ENCODE measurements around the gene GGTLC1.
"Not testable (repeated sequence)": the region's sequence is repeated elsewhere in the genome, so short reads cannot be mapped to it uniquely, and the experiment has no call there.

The GGTLC1 gene

DNA sequence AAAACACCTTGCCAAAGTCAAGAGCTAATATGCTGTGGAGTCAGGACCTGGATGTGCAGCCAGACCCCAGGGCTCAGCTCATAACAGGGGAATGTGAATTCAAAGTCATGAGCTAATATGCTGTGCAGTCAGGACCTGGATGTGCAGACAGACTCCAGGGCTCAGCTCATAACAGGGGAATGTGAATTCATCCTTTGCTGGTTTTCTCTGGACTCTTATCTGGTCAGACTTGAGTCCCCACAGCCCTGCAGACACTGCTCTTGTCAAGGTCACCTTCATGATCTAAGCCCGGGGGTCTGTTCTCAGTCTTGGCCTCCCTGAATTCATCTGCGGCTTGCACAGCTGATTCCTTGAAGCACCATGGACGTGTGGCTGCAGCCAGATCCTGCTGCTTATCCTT is 19.2 kb upstream of the GGTLC1 start:
- no peaks in the 10 kb centered on the region for H3K27me3 ChIP-seq (ENCODE audit: control insufficient read depth, insufficient read depth, low read length)
- no peak overlapping the region for H3K4me3 ChIP-seq (ENCODE audit: low read length)
- no peaks in the 10 kb centered on the region for H3K4me1 ChIP-seq (ENCODE audit: control insufficient read depth, insufficient read depth, low read length)
- H3K9ac ChIP-seq (ENCODE audit: low read depth, low read length), result no peak overlapping the region
- H3K9me3 ChIP-seq (replicated peaks; ENCODE audit: low read length), result no peaks in the 10 kb centered on the region
- H3K36me3 ChIP-seq (ENCODE audit: insufficient read depth, low read length), result no peaks in the 10 kb centered on the region
- H3K4me2 ChIP-seq (ENCODE audit: low read length), result no peak overlapping the region

DNA sequence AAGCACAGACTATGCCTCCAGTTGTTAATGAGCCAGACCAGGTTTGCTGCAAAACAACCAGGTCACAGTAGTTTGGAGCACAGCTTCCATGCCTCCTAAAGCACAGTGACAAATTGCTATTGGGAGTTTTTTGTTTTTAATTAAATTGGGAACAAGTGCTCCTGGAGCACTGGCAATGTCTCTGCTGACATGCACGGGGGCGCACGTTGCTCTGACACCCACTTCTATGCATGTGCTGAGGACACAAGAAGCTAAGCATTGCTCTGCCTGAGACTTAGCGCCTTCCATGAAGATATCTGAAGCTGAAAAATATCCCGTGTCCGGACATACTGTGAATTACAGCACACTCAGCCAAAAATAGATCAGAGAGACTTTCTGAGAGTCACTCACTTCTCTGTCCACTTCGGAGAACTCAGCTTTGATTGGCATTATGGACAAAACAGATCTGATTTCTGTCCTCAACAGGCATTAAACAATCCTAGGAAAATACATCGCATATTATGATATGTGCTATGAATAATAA is 18.6 kb upstream of the GGTLC1 start:
- no peak overlapping the region for H3K4me3 ChIP-seq (ENCODE audit: low read length)
- H3K4me1 ChIP-seq (ENCODE audit: control insufficient read depth, insufficient read depth, low read length), result no peaks in the 10 kb centered on the region
- no peak overlapping the region for H3K9ac ChIP-seq (ENCODE audit: low read depth, low read length)
- H3K4me2 ChIP-seq (ENCODE audit: low read length), result no peak overlapping the region
- H3K9me3 ChIP-seq (replicated peaks; ENCODE audit: low read length), result no peaks in the 10 kb centered on the region
- no peaks in the 10 kb centered on the region for H3K27me3 ChIP-seq (ENCODE audit: control insufficient read depth, insufficient read depth, low read length)
- H3K36me3 ChIP-seq (ENCODE audit: insufficient read depth, low read length), result no peaks in the 10 kb centered on the region

DNA sequence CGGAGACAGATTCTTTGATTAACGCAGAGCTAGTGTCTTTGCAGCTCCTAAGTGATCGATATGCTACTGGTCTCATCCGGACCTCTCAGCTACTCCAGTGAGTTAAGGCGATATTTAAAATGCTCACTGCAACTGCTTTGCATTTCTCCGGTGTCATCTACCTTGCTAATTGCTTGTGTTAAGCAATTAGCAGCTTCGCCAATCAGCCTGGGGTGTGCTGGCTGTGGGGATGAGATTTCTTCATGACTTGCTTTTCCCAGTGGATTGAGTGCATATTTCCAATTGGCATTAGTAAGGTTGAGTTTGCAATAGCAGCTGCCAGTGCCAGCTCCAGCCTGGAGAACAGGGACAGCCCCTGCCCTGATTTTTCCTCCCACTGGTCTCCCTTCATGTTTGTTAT is 18.0 kb upstream of the GGTLC1 start:
- no peaks in the 10 kb centered on the region for H3K4me1 ChIP-seq (ENCODE audit: control insufficient read depth, insufficient read depth, low read length)
- no peak overlapping the region for H3K4me2 ChIP-seq (ENCODE audit: low read length)
- H3K9ac ChIP-seq (ENCODE audit: low read depth, low read length), result no peak overlapping the region
- no peaks in the 10 kb centered on the region for H3K36me3 ChIP-seq (ENCODE audit: insufficient read depth, low read length)
- no peaks in the 10 kb centered on the region for H3K9me3 ChIP-seq (replicated peaks; ENCODE audit: low read length)
- H3K4me3 ChIP-seq (ENCODE audit: low read length), result no peak overlapping the region
- peaks cover 3% of the 10 kb centered on the region for H3K27me3 ChIP-seq (ENCODE audit: control insufficient read depth, insufficient read depth, low read length)

DNA sequence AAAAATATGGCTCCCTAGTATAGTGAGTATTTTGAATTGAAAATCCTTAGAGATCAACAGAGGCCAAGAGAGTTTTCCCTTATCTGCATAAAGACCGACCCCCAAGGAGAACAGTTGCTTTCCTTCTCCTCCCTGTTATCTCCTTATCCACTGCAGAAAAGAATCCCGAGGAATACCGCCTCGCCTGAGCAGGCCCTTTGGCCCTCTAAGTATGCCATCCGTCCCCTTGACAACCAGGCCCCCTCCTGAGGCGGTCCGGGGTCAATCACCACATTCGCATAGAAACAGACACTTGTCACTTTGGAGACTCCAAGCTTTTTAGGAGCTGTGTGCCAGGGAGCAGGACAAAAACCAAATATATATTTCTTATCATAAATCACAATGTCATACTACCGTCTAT is 15.9 kb upstream of the GGTLC1 start:
- no peak overlapping the region for H3K4me3 ChIP-seq (ENCODE audit: low read length)
- peaks cover 9% of the 10 kb centered on the region for H3K27me3 ChIP-seq (ENCODE audit: control insufficient read depth, insufficient read depth, low read length)
- H3K4me1 ChIP-seq (ENCODE audit: control insufficient read depth, insufficient read depth, low read length), result no peaks in the 10 kb centered on the region
- no peaks in the 10 kb centered on the region for H3K9me3 ChIP-seq (replicated peaks; ENCODE audit: low read length)
- no peaks in the 10 kb centered on the region for H3K36me3 ChIP-seq (ENCODE audit: insufficient read depth, low read length)
- H3K4me2 ChIP-seq (ENCODE audit: low read length), result no peak overlapping the region
- no peak overlapping the region for H3K9ac ChIP-seq (ENCODE audit: low read depth, low read length)

DNA sequence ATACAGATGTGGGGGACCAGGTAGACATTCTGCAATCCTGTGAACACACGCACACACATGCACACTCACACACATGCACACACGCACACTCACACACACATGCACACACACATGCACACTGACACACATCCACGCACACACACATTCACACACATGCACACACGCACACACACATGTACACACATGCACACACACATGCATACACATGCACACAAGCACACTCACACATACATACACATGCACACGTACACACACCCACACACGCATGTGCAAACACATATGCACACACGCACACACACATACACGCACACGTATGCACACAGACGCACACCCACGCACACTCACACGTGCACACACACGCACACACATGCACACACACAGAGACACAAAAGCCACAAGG is 14.3 kb upstream of the GGTLC1 start:
- H3K9ac ChIP-seq (ENCODE audit: low read depth, low read length), result no peak overlapping the region
- no peaks in the 10 kb centered on the region for H3K9me3 ChIP-seq (replicated peaks; ENCODE audit: low read length)
- no peaks in the 10 kb centered on the region for H3K36me3 ChIP-seq (ENCODE audit: insufficient read depth, low read length)
- peaks cover 9% of the 10 kb centered on the region for H3K27me3 ChIP-seq (ENCODE audit: control insufficient read depth, insufficient read depth, low read length)
- no peak overlapping the region for H3K4me2 ChIP-seq (ENCODE audit: low read length)
- H3K4me1 ChIP-seq (ENCODE audit: control insufficient read depth, insufficient read depth, low read length), result no peaks in the 10 kb centered on the region
- no peak overlapping the region for H3K4me3 ChIP-seq (ENCODE audit: low read length)

DNA sequence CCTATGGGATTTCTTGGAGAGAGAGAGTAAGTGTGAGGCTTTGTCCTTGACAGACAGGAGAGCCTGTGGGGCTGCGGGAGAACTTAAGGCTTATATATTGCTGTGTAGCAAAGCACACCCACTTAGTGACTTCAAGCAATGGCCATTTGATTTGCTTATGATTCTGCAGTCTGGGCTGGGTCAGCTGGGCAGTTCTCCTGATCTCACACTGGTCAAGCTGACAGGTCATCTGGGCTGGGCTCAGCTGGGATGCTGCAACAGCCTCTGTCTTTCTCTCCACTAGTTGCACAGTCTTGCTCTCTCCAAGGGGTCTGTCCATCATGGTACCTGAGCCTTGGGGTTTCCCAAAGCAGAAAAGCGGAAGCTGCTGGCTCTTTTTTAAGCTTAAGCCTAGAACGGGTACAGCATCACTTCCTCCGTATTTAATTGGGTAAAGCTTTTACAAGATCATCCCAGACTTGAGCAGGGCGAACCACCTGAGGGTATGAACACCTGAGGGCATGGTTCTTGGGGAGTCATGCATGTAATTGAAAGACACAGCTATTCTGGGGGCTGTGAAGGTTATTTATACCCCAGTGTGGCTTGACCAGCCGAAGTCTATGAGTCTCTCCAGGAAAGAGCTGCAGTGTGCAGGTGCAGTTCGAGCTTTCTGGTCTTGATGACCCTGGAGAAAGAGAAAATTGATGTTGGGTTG is 13.3 kb upstream of the GGTLC1 start:
- Histone ChIP-seq H3K4me2 (ENCODE audit: low read length) (no peak overlapping the region), H3K9me3 (replicated peaks; ENCODE audit: low read length) (no peaks in the 10 kb centered on the region), H3K27me3 (ENCODE audit: control insufficient read depth, insufficient read depth, low read length) (peaks cover 9% of the 10 kb centered on the region), H3K9ac (ENCODE audit: low read depth, low read length) (no peak overlapping the region), H3K4me1 (ENCODE audit: control insufficient read depth, insufficient read depth, low read length) (no peaks in the 10 kb centered on the region), H3K36me3 (ENCODE audit: insufficient read depth, low read length) (no peaks in the 10 kb centered on the region), H3K4me3 (ENCODE audit: low read length) (no peak overlapping the region)

DNA sequence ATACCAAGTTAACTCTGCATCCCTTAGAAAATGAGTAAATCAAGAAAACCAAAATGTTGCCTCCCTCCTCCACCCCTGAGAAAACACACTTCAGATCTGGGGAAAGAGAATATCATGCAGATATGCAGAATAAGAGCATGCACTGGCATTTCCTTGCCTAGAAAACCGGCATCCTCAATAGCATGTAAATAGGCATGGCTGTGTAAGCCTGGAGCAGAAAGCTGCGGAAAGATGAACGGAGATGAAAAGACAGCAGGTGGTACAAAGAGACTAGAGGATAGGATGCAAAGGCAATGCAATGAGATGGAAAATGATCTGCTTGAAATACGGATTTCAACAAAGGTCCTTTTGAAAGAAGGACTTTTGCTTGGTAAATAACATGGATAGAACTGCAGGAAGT is 10.3 kb upstream of the GGTLC1 start:
- Histone ChIP-seq H3K9ac (ENCODE audit: low read depth, low read length) (no peak overlapping the region), H3K4me1 (ENCODE audit: control insufficient read depth, insufficient read depth, low read length) (no peaks in the 10 kb centered on the region), H3K9me3 (replicated peaks; ENCODE audit: low read length) (no peaks in the 10 kb centered on the region), H3K4me2 (ENCODE audit: low read length) (no peak overlapping the region), H3K4me3 (ENCODE audit: low read length) (no peak overlapping the region), H3K36me3 (ENCODE audit: insufficient read depth, low read length) (no peaks in the 10 kb centered on the region), H3K27me3 (ENCODE audit: control insufficient read depth, insufficient read depth, low read length) (peaks cover 9% of the 10 kb centered on the region)

DNA sequence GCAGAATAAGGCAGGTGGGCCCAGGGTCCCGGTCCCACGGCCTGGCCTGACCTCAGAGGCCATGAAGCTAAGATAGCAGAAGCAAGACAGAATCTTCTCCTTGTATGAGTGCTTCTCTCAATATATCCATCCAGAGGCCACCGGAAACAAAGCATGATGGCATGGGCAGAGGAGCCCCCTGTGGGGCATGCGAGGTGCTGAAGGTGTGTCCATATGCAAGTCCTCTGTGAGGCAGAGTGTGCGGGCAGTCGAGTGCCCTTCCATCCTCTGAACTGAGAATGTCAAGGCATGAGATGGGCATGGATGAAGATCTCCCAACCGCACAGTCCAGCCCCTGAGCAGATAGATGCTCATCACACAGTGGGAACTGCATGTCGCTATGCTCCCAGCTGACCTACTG is 9.8 kb upstream of the GGTLC1 start:
- no peak overlapping the region for H3K9ac ChIP-seq (ENCODE audit: low read depth, low read length)
- no peak overlapping the region for H3K4me2 ChIP-seq (ENCODE audit: low read length)
- H3K4me1 ChIP-seq (ENCODE audit: control insufficient read depth, insufficient read depth, low read length), result no peaks in the 10 kb centered on the region
- no peaks in the 10 kb centered on the region for H3K36me3 ChIP-seq (ENCODE audit: insufficient read depth, low read length)
- H3K27me3 ChIP-seq (ENCODE audit: control insufficient read depth, insufficient read depth, low read length), result peaks cover 9% of the 10 kb centered on the region
- no peaks in the 10 kb centered on the region for H3K9me3 ChIP-seq (replicated peaks; ENCODE audit: low read length)
- no peak overlapping the region for H3K4me3 ChIP-seq (ENCODE audit: low read length)

DNA sequence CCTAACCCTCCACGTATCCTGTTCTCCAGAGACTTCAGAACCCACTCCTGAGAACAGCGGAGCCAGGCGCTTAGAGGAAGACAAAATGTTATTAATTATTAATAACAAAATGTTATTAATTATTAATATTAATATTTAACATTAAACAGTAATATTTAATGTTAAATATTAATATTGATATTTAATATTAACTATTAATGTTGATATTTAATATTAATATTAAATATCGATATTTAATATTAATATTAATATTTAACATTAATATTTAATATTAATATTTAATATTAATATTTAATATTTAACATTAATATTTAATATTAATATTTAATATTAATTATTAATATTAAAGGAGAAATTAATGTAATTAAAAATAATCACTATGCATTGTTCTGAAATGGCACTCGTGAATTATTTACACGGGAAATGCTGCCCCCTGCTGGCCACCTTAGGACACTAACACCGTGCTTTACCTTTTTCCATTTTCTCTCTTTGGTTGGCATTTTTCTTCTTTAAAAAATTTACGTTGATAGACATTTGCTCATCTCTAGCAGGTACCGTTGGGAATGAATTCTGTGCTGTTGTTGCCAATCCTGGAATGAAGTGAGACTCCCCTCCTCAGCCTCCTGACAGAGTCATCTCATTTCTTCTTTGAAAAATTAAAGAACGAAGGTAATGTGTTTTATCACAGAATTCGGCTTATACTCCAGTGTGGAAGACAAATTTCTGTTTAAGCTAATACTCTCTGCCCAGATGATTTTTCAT is 7.5 kb upstream of the GGTLC1 start:
- no peak overlapping the region for H3K4me2 ChIP-seq (ENCODE audit: low read length)
- H3K9me3 ChIP-seq (replicated peaks; ENCODE audit: low read length), result no peaks in the 10 kb centered on the region
- no peaks in the 10 kb centered on the region for H3K4me1 ChIP-seq (ENCODE audit: control insufficient read depth, insufficient read depth, low read length)
- H3K4me3 ChIP-seq (ENCODE audit: low read length), result no peak overlapping the region
- H3K9ac ChIP-seq (ENCODE audit: low read depth, low read length), result no peak overlapping the region
- H3K27me3 ChIP-seq (ENCODE audit: control insufficient read depth, insufficient read depth, low read length), result peaks cover 4% of the 10 kb centered on the region
- no peaks in the 10 kb centered on the region for H3K36me3 ChIP-seq (ENCODE audit: insufficient read depth, low read length)

DNA sequence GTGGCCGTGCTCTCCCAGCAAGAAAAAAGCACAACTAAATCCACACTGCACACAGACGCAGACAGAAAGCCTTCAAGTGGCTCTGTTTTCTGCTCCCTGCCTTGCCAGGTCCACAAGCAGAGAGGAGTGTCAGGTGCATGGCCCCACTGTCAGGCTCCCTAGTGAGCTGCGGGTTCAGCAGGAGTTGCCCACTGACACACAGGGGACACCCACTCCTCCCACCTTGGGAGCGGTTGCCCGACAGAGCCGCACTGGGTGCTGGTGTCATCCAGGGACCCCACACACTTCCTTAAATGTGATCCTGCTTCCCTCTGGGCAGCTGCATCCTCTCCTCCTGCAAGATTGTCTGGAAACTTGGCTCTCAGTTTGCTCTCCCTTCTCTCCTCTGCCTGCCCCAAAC is 6.7 kb upstream of the GGTLC1 start:
- H3K4me1 ChIP-seq (ENCODE audit: control insufficient read depth, insufficient read depth, low read length); H3K36me3 ChIP-seq (ENCODE audit: insufficient read depth, low read length): not testable (repeated sequence)

DNA sequence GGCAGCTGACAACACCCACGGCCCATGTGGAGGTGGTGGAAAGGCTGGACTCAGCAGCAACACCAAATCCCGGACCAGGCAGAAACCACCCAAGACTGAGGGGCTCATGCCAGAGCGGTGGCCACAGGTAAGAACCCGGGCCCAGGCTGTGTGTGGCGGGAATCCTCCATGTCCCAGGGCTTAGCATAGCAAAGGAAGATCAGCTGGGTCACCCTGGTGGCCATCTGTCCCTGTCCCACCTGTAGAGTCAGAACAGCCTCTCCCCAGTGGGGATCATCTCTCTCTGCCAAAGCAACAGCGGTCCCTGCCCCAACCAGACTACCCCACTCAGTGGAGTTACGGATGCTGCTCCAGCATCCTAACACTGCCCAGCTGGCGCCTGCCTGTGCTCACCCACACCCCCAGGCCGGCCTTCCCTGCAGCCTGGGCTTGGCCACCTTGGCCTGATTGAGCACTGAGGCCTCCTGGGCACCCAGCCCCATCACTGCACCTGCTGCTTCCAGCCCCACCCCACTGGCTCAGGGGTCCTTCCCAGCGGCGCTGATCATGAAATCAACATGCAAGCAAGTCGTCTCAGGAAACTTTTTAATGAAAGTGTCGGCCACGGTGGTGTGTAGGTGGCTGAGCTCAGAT is 5.5 kb upstream of the GGTLC1 start:
- not testable (repeated sequence) for H3K9ac ChIP-seq (ENCODE audit: low read depth, low read length); H3K4me3 ChIP-seq (ENCODE audit: low read length); H3K36me3 ChIP-seq (ENCODE audit: insufficient read depth, low read length); H3K4me1 ChIP-seq (ENCODE audit: control insufficient read depth, insufficient read depth, low read length); H3K4me2 ChIP-seq (ENCODE audit: low read length); H3K27me3 ChIP-seq (ENCODE audit: control insufficient read depth, insufficient read depth, low read length); H3K9me3 ChIP-seq (replicated peaks; ENCODE audit: low read length)

More for the DNA sequence above, 6.7 kb upstream of the GGTLC1 start:
- not testable (repeated sequence) for H3K4me2 ChIP-seq (ENCODE audit: low read length); H3K27me3 ChIP-seq (ENCODE audit: control insufficient read depth, insufficient read depth, low read length); H3K9ac ChIP-seq (ENCODE audit: low read depth, low read length); H3K4me3 ChIP-seq (ENCODE audit: low read length); H3K9me3 ChIP-seq (replicated peaks; ENCODE audit: low read length)

All from skeletal muscle satellite cell (primary cell).